Ovary (tissue), 10 donors: Measurements from ENCODE around the gene CRHBP. TPM values are rescaled to one million over a fixed set of nuclear protein-coding genes. Genes with fewer than 3 reads are reported as not detected.
A peak's percentile ranks its signal among the peaks of the same experiment; 100 is the strongest.
"Not testable (repeated sequence)": the region's sequence is repeated elsewhere in the genome, so short reads cannot be mapped to it uniquely, and the experiment has no call there.

Source experiments
- DNase-seq, 5 donors: peaks; one replicate each; pipeline ENCODE4 v3.0.0-alpha.2; 2019 to 2020
- H3K27ac ChIP-seq, 2 donors: fragments of 200-600 bp; one replicate each; pipeline versions ENCODE4 v1.5.1 to v1.8.0; 2019 to 2022
- H3K27me3 ChIP-seq: fragments of 200-600 bp; one replicate; pipeline ENCODE4 v1.8.0; 2022
- H3K36me3 ChIP-seq: fragments of 200-600 bp; sonication (generic); one replicate; pipeline ENCODE4 v1.5.1; 2019
- H3K4me1 ChIP-seq: one replicate; pipeline ENCODE4 v1.8.1; 2013; ENCODE audit warnings: mild to moderate bottlenecking, moderate library complexity; ENCODE audit not compliant: insufficient read depth
- H3K4me3 ChIP-seq: fragments of 200-600 bp; sonication (generic); one replicate; pipeline ENCODE4 v1.5.1; 2017
- H3K9me3 ChIP-seq, 2 donors: fragments of 200-600 bp in 1 of 2; sonication (generic) in 1 of 2; one replicate each; pipeline versions ENCODE4 v1.5.1 to v1.8.1; 2013 to 2019; ENCODE audit warnings: mild to moderate bottlenecking in 1 of 2, moderate library complexity in 1 of 2
- EP300 ChIP-seq: sonication (generic); formaldehyde crosslinking; IDR thresholded peaks from one replicate; pipeline ENCODE4 v1.6.1; 2017; ENCODE audit warnings: antibody characterized with exemption
- POLR2A ChIP-seq: fragments of 450-650 bp; IDR thresholded peaks from one replicate; pipeline ENCODE4 v1.6.1; 2017; ENCODE audit warnings: antibody characterized with exemption, mild to moderate bottlenecking, moderate library complexity
- WGBS, 3 donors: extraction: QIAGEN DNeasy Blood & Tissue Kit in 1 of 3; methylation state at CpG; one replicate each; pipeline versions ENCODE4 v1.1.5 to v1.1.7; 2013 to 2017; 5-methylcytosine and 5-hydroxymethylcytosine counted together
- intact Hi-C, 4 donors: fragments of 100-400 bp; cut with DNase I; formaldehyde crosslinking; loops; one replicate each; pipeline versions ENCODE4 v1.11.0 to v1.15.1; 2022 to 2023
- long read RNA-seq, 3 donors: library from polyadenylated mRNA in 2 of 3; unstranded in 2 of 3; transcript quantifications; one replicate each; pipeline ENCODE4 v2.0.0 and lab custom pipeline, GENCODE V29; 2021 to 2026
- polyA plus RNA-seq, 2 donors: library from polyadenylated mRNA; stranded (reverse); fragments of 200-250 nt in 1 of 2; fragments of 350-450 nt in 1 of 2; fragmentation: Illumina TruSeq in 1 of 2; extraction: RNeasy Lipid Tissue Mini Kit (QIAGEN cat#74804) in 1 of 2; gene quantifications; one replicate each; pipeline ENCODE4 v1.2.3, GENCODE V29; 2013 to 2014
- total RNA-seq, 7 donors: library from RNA; depleted of rRNA in 2 of 7; stranded (reverse); fragments of >200 nt in 2 of 7; fragmentation: NEBNext Ultra II Directional in 3 of 7; extraction: Animal tissue kit (Norgen Biotek cat#: 25700) in 3 of 7; gene quantifications; one replicate each; pipeline versions ENCODE4 v1.1.0 to v1.2.4, GENCODE V29; 2016 to 2023
- TF ChIP-seq, protein P1 (sequence below), 3 donors: fragments of 450-650 bp in 2 of 3; fragments of 200-600 bp in 1 of 3; IDR thresholded peaks; one replicate each; pipeline versions ENCODE4 v1.5.1 to v1.8.0; 2016 to 2022; ENCODE audit warnings: antibody characterized with exemption in 3 of 3, mild to moderate bottlenecking in 1 of 3
- donor health status: DM: no; HTN: no; CAD: no; lungs with moderate emphysema.
- donor health status: DM: no; HTN: no; CAD: no.
- donor health status: Bipolar disorder and iron deficiency.
- donor health status: DM: yes; HTN: yes; CAD: no.
- donor health status: DM: no; HTN: no; CAD: no.
- donor health status: DM: yes; HTN: yes; CAD: no.

CRHBP gene, protein sequence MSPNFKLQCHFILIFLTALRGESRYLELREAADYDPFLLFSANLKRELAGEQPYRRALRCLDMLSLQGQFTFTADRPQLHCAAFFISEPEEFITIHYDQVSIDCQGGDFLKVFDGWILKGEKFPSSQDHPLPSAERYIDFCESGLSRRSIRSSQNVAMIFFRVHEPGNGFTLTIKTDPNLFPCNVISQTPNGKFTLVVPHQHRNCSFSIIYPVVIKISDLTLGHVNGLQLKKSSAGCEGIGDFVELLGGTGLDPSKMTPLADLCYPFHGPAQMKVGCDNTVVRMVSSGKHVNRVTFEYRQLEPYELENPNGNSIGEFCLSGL
- total RNA-seq (1 to 10 TPM in 4 of 7 donors, under 1 TPM in 3; 0.18 to 6.4 (median 1.0) TPM), polyA plus RNA-seq (1 to 10 TPM; 3.7 to 4.6 TPM)
- long read RNA-seq, donor 1, partial matches to known transcripts, result 1 of 1 reads
- long read RNA-seq, donor 1, other reads (novel, unspliced or antisense), result 0 of 1 reads
- long read RNA-seq, donor 2, partial matches to known transcripts, result 0 of 3 reads
- long read RNA-seq, donor 2, other reads (novel, unspliced or antisense), result 0 of 3 reads
- long read RNA-seq, donor 3, result 0 reads

DNA sequence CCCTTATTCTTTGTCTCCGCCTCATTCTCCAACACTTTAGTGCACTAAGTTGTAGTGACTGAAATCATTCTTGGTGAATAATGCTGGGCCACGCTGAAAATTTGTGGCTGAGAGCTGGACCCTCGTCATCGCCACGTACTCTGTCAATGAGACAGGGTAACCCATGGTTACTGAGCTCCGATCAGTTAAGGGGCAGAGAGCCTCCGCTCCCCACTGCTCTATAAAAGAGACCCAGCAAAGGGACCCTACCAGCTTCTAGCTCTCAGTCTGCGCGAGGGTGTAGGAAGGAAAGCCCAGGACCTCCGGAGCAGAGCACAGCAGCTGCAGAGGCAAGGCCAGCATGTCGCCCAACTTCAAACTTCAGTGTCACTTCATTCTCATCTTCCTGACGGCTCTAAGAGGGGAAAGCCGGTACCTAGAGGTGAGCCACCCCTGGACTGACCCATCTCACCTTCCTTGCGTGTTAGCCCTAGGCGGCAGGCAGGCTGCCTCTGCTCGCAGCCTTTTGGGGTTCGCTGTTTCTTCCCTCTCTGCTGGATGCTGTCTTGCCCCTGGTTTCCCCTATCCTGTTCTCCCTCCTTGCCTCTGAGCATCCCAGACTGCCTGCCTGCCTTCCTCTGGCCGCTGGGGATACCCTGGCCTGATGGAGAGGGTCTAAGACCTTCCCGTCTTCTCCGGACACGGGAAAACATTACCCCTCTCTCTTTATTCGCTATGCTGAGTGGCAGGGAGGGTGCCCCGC is at the start of gene CRHBP:
TSS of gene CRHBP (plus strand) at position 251 of the 742 bp plus-strand sequence. CDS start at position 341, 90 bp downstream.
- Histone ChIP-seq H3K9me3 (no peaks in the 10 kb centered on the region), H3K27ac (no peak within 1 kb of the TSS), H3K27me3 (no peaks in the 10 kb centered on the region), H3K36me3 (no peaks in the 10 kb centered on the region), H3K4me1 (no peaks in the 10 kb centered on the region), H3K4me3 (peak within 1 kb of the TSS; percentile 13)
- WGBS, 3 donors, result 26 to 32% (median 29%) methylated on average over 23 of the region's 23 CpGs
- intact Hi-C loops, result no loop called here
- TF ChIP-seq EP300 (no peak), POLR2A (no peak)
- TF ChIP-seq, protein P1, sequence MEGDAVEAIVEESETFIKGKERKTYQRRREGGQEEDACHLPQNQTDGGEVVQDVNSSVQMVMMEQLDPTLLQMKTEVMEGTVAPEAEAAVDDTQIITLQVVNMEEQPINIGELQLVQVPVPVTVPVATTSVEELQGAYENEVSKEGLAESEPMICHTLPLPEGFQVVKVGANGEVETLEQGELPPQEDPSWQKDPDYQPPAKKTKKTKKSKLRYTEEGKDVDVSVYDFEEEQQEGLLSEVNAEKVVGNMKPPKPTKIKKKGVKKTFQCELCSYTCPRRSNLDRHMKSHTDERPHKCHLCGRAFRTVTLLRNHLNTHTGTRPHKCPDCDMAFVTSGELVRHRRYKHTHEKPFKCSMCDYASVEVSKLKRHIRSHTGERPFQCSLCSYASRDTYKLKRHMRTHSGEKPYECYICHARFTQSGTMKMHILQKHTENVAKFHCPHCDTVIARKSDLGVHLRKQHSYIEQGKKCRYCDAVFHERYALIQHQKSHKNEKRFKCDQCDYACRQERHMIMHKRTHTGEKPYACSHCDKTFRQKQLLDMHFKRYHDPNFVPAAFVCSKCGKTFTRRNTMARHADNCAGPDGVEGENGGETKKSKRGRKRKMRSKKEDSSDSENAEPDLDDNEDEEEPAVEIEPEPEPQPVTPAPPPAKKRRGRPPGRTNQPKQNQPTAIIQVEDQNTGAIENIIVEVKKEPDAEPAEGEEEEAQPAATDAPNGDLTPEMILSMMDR (IDR thresholded peaks at IDR 0.05), result no peak
- no peak for DNase-seq

DNA sequence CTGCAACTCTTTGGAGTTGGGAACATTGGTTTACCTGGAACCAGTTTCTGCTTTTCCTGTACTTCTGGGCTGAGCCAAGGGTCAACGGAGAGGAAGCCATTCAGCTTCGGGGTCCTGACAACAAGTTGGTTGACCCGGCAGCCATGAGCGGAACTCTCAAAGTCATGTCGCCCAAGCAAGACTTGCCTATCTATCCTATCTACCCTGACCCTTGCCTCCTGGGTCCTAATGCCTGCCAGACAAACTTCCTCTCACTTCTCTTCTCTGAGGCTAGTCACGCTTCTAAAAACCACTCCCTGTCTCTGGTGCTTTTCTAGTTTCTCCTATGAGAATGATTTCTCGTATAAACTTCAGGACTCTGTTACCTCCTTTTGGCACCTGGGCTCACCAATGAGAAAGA is 44.7 kb upstream of the CRHBP start:
- no peak overlapping the region for H3K4me3 ChIP-seq
- no peaks in the 10 kb centered on the region for H3K9me3 ChIP-seq
- TF ChIP-seq, protein P1 (IDR thresholded peaks at IDR 0.05), result no peak
- TF ChIP-seq POLR2A (no peak), EP300 (no peak)
- H3K27ac ChIP-seq, result no peak overlapping the region
- WGBS, 3 donors, result 87 to 94% (median 87%) methylated on average over 7 of the region's 7 CpGs
- no peaks in the 10 kb centered on the region for H3K27me3 ChIP-seq
- no peaks in the 10 kb centered on the region for H3K36me3 ChIP-seq
- no peak for DNase-seq
- no peaks in the 10 kb centered on the region for H3K4me1 ChIP-seq
- intact Hi-C loops, result no loop called here

DNA sequence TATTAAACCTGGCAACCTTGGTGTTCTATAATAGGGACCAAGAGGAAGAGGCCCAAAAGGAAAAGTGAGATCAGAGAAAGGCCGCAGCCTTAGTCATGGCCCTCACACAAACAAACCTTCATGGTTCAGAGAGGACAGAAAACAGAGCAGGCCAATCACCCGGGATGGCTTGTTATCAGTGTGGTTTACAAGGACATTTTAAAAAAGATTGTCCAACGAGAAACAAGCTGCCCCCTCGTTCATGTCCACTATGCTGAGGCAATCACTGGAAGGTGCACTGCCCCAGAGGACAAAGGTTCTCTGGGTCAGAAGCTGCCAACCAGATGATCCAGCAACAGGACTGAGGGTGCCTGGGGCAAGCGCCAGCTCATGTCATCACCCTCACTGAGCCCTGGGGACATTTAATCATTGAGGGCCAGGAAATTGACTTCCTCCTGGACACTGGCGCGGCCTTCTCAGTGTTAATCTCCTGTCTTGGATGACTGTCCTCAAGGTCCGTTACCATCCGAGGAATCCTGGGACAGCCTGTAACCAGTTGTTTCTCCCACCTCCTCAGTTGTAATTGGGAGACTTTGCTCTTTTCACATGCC is 42.4 kb upstream of the CRHBP start:
- 72 to 88% (median 83%) methylated on average over 9 of the region's 9 CpGs for WGBS, 3 donors
- intact Hi-C loops, H3K4me3 ChIP-seq, H3K9me3 ChIP-seq, H3K4me1 ChIP-seq, DNase-seq, H3K27ac ChIP-seq, H3K27me3 ChIP-seq, H3K36me3 ChIP-seq: not testable (repeated sequence)

DNA sequence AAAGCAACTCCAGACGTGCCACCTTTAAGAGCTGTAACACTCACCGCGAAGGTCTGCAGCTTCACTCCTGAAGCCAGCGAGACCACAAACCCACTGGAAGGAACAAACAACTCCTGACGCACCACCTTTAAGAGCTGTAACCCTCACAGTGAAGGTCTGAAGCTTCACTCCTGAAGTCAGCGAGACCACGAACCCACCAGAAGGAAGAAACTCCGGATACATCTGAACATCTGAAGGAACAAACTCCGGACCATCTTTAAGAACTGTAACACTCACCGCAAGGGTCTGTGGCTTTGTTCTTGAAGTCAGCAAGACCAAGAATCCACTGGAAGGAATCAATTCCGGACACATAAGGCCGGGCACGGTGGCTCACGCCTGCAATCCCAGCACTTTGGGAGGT is 38.2 kb upstream of the CRHBP start:
- H3K4me3 ChIP-seq, H3K27me3 ChIP-seq, H3K27ac ChIP-seq, intact Hi-C loops, H3K9me3 ChIP-seq, DNase-seq, H3K36me3 ChIP-seq, H3K4me1 ChIP-seq: not testable (repeated sequence)
- WGBS, 3 donors, result 89 to 97% (median 92%) methylated on average over 14 of the region's 14 CpGs

- H3K4me1 ChIP-seq, result no peaks in the 10 kb centered on the region
- H3K27ac ChIP-seq, result no peak overlapping the region
- 83 to 89% (median 84%) methylated on average over 3 of the region's 3 CpGs for WGBS, 3 donors
- no peak for TF ChIP-seq EP300
- no peaks in the 10 kb centered on the region for H3K9me3 ChIP-seq
- H3K27me3 ChIP-seq, result no peaks in the 10 kb centered on the region
- no peak for DNase-seq
- intact Hi-C loops, result no loop called here
- H3K4me3 ChIP-seq, result no peak overlapping the region
- no peaks in the 10 kb centered on the region for H3K36me3 ChIP-seq
These were observed 34.3 kb upstream of the CRHBP start for GRCh38 chr5:76918539-76918938.
